Measurements from ENCODE around the gene NDUFA6.
A peak's percentile ranks its signal among the peaks of the same experiment; 100 is the strongest.
"Not testable (repeated sequence)": the region's sequence is repeated elsewhere in the genome, so short reads cannot be mapped to it uniquely, and the experiment has no call there.

NDUFA6 gene

GRCh38 chr22:42078469-42079318, 11.9 kb downstream of the NDUFA6 start:
- H3K36me3 ChIP-seq (ENCODE audit: control insufficient read depth in 2 of 2, insufficient read depth in 2 of 2, low read length in 2 of 2): peaks cover 12 to 23% of the 10 kb centered on the region in 2 donors
- peak overlapping the region; percentile 72 to 84 for H3K4me3 ChIP-seq (ENCODE audit: low read length in 2 of 2)
- peak overlapping the region; percentile 100 for H3K27ac ChIP-seq (ENCODE audit: low read length)
- peak overlapping the region; percentile 98 to 99 for H3K9ac ChIP-seq (ENCODE audit: low read length in 2 of 2)
- H3K4me1 ChIP-seq (ENCODE audit: control insufficient read depth, insufficient read depth, low read length): peaks cover 51% of the 10 kb centered on the region
- no peaks in the 10 kb centered on the region for H3K27me3 ChIP-seq (ENCODE audit: control insufficient read depth in 1 of 2, insufficient read depth in 2 of 2, low read length in 2 of 2)
- H3K9me3 ChIP-seq (ENCODE audit: control insufficient read depth in 2 of 2, low read length in 2 of 2): no peaks in the 10 kb centered on the region

GRCh38 chr22:42077486-42078125, 13.0 kb downstream of the NDUFA6 start:
- Histone ChIP-seq H3K27me3 (ENCODE audit: control insufficient read depth in 1 of 2, insufficient read depth in 2 of 2, low read length in 2 of 2) (no peaks in the 10 kb centered on the region), H3K27ac (ENCODE audit: low read length) (peak overlapping the region; percentile 100), H3K9ac (ENCODE audit: low read length in 2 of 2) (peak overlapping the region in 1 of 2 donors; percentile 99), H3K4me1 (ENCODE audit: control insufficient read depth, insufficient read depth, low read length) (peaks cover 56% of the 10 kb centered on the region), H3K36me3 (ENCODE audit: control insufficient read depth in 2 of 2, insufficient read depth in 2 of 2, low read length in 2 of 2) (peaks cover 9 to 16% of the 10 kb centered on the region in 2 donors), H3K4me3 (ENCODE audit: low read length in 2 of 2) (no peak overlapping the region), H3K9me3 (ENCODE audit: control insufficient read depth in 2 of 2, low read length in 2 of 2) (no peaks in the 10 kb centered on the region)

- Histone ChIP-seq H3K4me1 (ENCODE audit: control insufficient read depth, insufficient read depth, low read length) (peaks cover 56% of the 10 kb centered on the region), H3K4me3 (ENCODE audit: low read length in 2 of 2) (no peak overlapping the region), H3K36me3 (ENCODE audit: control insufficient read depth in 2 of 2, insufficient read depth in 2 of 2, low read length in 2 of 2) (peaks cover 5 to 12% of the 10 kb centered on the region in 2 donors), H3K27me3 (ENCODE audit: control insufficient read depth in 1 of 2, insufficient read depth in 2 of 2, low read length in 2 of 2) (no peaks in the 10 kb centered on the region), H3K9ac (ENCODE audit: low read length in 2 of 2) (peak overlapping the region in 1 of 2 donors; percentile 12), H3K9me3 (ENCODE audit: control insufficient read depth in 2 of 2, low read length in 2 of 2) (no peaks in the 10 kb centered on the region), H3K27ac (ENCODE audit: low read length) (peak overlapping the region; percentile 100)
Measured at GRCh38 chr22:42076764-42077485, 13.6 kb downstream of the NDUFA6 start.

GRCh38 chr22:42074846-42075676, 15.5 kb downstream of the NDUFA6 start:
- Histone ChIP-seq H3K27me3 (ENCODE audit: control insufficient read depth in 1 of 2, insufficient read depth in 2 of 2, low read length in 2 of 2) (no peaks in the 10 kb centered on the region), H3K27ac (ENCODE audit: low read length) (peak overlapping the region; percentile 80), H3K9ac (ENCODE audit: low read length in 2 of 2) (peak overlapping the region; percentile 74 to 82), H3K4me3 (ENCODE audit: low read length in 2 of 2) (peak overlapping the region; percentile 45 to 81), H3K9me3 (ENCODE audit: control insufficient read depth in 2 of 2, low read length in 2 of 2) (no peaks in the 10 kb centered on the region), H3K36me3 (ENCODE audit: control insufficient read depth in 2 of 2, insufficient read depth in 2 of 2, low read length in 2 of 2) (peaks cover 5 to 12% of the 10 kb centered on the region in 2 donors), H3K4me1 (ENCODE audit: control insufficient read depth, insufficient read depth, low read length) (peaks cover 62% of the 10 kb centered on the region)

GRCh38 chr22:42074132-42074811, 16.3 kb downstream of the NDUFA6 start, which contains the start of gene PHETA2:
Gene PHETA2 (plus strand): TSS chr22:42074248. CDS start chr22:42077294, 3,046 bp downstream.
- Histone ChIP-seq H3K4me1 (ENCODE audit: control insufficient read depth, insufficient read depth, low read length) (peaks cover 64% of the 10 kb centered on the region), H3K4me3 (ENCODE audit: low read length in 2 of 2) (peak within 1 kb of the TSS; percentile 45 to 81), H3K27me3 (ENCODE audit: control insufficient read depth in 1 of 2, insufficient read depth in 2 of 2, low read length in 2 of 2) (no peaks in the 10 kb centered on the region)

GRCh38 chr22:42073621-42074041, 16.9 kb downstream of the NDUFA6 start:
- Histone ChIP-seq H3K4me3 (ENCODE audit: low read length in 2 of 2) (peak overlapping the region; percentile 45 to 81), H3K9ac (ENCODE audit: low read length in 2 of 2) (peak overlapping the region; percentile 74 to 82), H3K27me3 (ENCODE audit: control insufficient read depth in 1 of 2, insufficient read depth in 2 of 2, low read length in 2 of 2) (no peaks in the 10 kb centered on the region), H3K36me3 (ENCODE audit: control insufficient read depth in 2 of 2, insufficient read depth in 2 of 2, low read length in 2 of 2) (peaks cover 5 to 14% of the 10 kb centered on the region in 2 donors), H3K9me3 (ENCODE audit: control insufficient read depth in 2 of 2, low read length in 2 of 2) (no peaks in the 10 kb centered on the region), H3K27ac (ENCODE audit: low read length) (peak overlapping the region; percentile 80), H3K4me1 (ENCODE audit: control insufficient read depth, insufficient read depth, low read length) (peaks cover 57% of the 10 kb centered on the region)

More at GRCh38 chr22:42074132-42074811, 16.3 kb downstream of the NDUFA6 start, which contains the start of gene PHETA2:
- Histone ChIP-seq H3K36me3 (ENCODE audit: control insufficient read depth in 2 of 2, insufficient read depth in 2 of 2, low read length in 2 of 2) (peaks cover 5 to 12% of the 10 kb centered on the region in 2 donors), H3K27ac (ENCODE audit: low read length) (peak within 1 kb of the TSS; percentile 80), H3K9ac (ENCODE audit: low read length in 2 of 2) (peak within 1 kb of the TSS; percentile 74 to 82), H3K9me3 (ENCODE audit: control insufficient read depth in 2 of 2, low read length in 2 of 2) (no peaks in the 10 kb centered on the region)

GRCh38 chr22:42072606-42073330, 17.8 kb downstream of the NDUFA6 start:
- peaks cover 49% of the 10 kb centered on the region for H3K4me1 ChIP-seq (ENCODE audit: control insufficient read depth, insufficient read depth, low read length)
- peak overlapping the region; percentile 24 for H3K27ac ChIP-seq (ENCODE audit: low read length)
- H3K36me3 ChIP-seq (ENCODE audit: control insufficient read depth in 2 of 2, insufficient read depth in 2 of 2, low read length in 2 of 2): peaks cover 5 to 15% of the 10 kb centered on the region in 2 donors
- peak overlapping the region in 1 of 2 donors; percentile 15 for H3K4me3 ChIP-seq (ENCODE audit: low read length in 2 of 2)
- H3K9ac ChIP-seq (ENCODE audit: low read length in 2 of 2): no peak overlapping the region
- H3K27me3 ChIP-seq (ENCODE audit: control insufficient read depth in 1 of 2, insufficient read depth in 2 of 2, low read length in 2 of 2): no peaks in the 10 kb centered on the region
- H3K9me3 ChIP-seq (ENCODE audit: control insufficient read depth in 2 of 2, low read length in 2 of 2): no peaks in the 10 kb centered on the region

- Histone ChIP-seq H3K27ac (ENCODE audit: low read length) (peak overlapping the region; percentile 88), H3K9ac (ENCODE audit: low read length in 2 of 2) (peak overlapping the region; percentile 83), H3K4me3 (ENCODE audit: low read length in 2 of 2) (peak overlapping the region; percentile 80 to 86), H3K36me3 (ENCODE audit: control insufficient read depth in 2 of 2, insufficient read depth in 2 of 2, low read length in 2 of 2) (peaks cover 8 to 17% of the 10 kb centered on the region in 2 donors), H3K4me1 (ENCODE audit: control insufficient read depth, insufficient read depth, low read length) (peaks cover 44% of the 10 kb centered on the region)
- H3K27me3 ChIP-seq (ENCODE audit: control insufficient read depth in 1 of 2, insufficient read depth in 2 of 2, low read length in 2 of 2); H3K9me3 ChIP-seq (ENCODE audit: control insufficient read depth in 2 of 2, low read length in 2 of 2): not testable (repeated sequence)
Measured at GRCh38 chr22:42071508-42071907, 19.1 kb downstream of the NDUFA6 start.

Measured in stomach smooth muscle (tissue), 2 donors.